PFSK-1 (cell line): ENCODE results near the gene RABEP2.

ENCODE experiments used
- REST ChIP-seq, 2 experiments: IDR thresholded peaks; 2 replicates each; pipeline versions ENCODE4 v1.6.1 to v1.8.0; 2011 to 2012; ENCODE audit warnings: low read depth in 2 of 2, low read length in 2 of 2, control low read depth in 1 of 2, inconsistent platforms in 1 of 2, mild to moderate bottlenecking in 1 of 2, moderate library complexity in 1 of 2; ENCODE audit not compliant: insufficient read depth in 1 of 2
- SIN3A ChIP-seq: IDR thresholded peaks from 2 replicates; pipeline ENCODE4 v1.6.1; 2012; ENCODE audit warnings: mild to moderate bottlenecking, low read length, moderate library complexity, borderline replicate concordance; ENCODE audit not compliant: insufficient read depth

- TF ChIP-seq REST (IDR thresholded peaks at IDR 0.05; ENCODE audit: insufficient read depth in 1 of 2, low read depth in 2 of 2, low read length in 2 of 2): no peak
- TF ChIP-seq SIN3A: no peak
These were observed 55.8 kb downstream of the RABEP2 start for GRCh38 chr16:28869201-28869600.
